ENCODE results near the gene GAS5. TPM values are rescaled to one million over a fixed set of nuclear protein-coding genes. Genes with fewer than 3 reads are reported as not detected.

The GAS5 gene
- total and polyA plus RNA-seq, 10 of the 15 experiments (the other 5 are each of a cell fraction or from before 2014, with no cell fraction given) = 289 to 1,137 (median 699) TPM

- TF ChIP-seq RAD21 (IDR thresholded peaks at IDR 0.05; ENCODE audit: insufficient read depth, low read depth, low read length) (no peak), STAT3 (IDR thresholded peaks at IDR 0.05; ENCODE audit: low read depth, low read length) (no peak), GATAD2B (conservative IDR thresholded peaks at IDR 0.05; ENCODE audit: low read depth) (peak; percentile 78; the same call in 1 of the 2 replicates), POLR2A (IDR thresholded peaks at IDR 0.05; ENCODE audit: low read depth, low read length) (no peak; the same call in 1 of the 2 replicates), PAX8 (IDR thresholded peaks at IDR 0.05) (no peak), CUX1 (IDR thresholded peaks at IDR 0.05; ENCODE audit: insufficient replicate concordance, low read depth, low read length) (no peak), RAD51 (IDR thresholded peaks at IDR 0.05) (no peak), ZNF207 (IDR thresholded peaks at IDR 0.05; ENCODE audit: borderline replicate concordance) (no peak), MYB (IDR thresholded peaks at IDR 0.05; ENCODE audit: borderline replicate concordance, low read depth, low read length) (no peak), EED (IDR thresholded peaks at IDR 0.05; ENCODE audit: low read depth) (peak; percentile 35; the same call in 1 of the 2 replicates), MEF2A (IDR thresholded peaks at IDR 0.05; ENCODE audit: insufficient read depth, low read depth, low read length) (no peak), ESRRA (IDR thresholded peaks at IDR 0.05; ENCODE audit: low read length) (0 out of 2 replicates have a peak, but pooled peaks have one; percentile 14), ZNF24 (IDR thresholded peaks at IDR 0.05) (no peak), CTCF (IDR thresholded peaks at IDR 0.05 in 2 of 3, conservative IDR thresholded peaks at IDR 0.05 in 1 of 3; ENCODE audit: control insufficient read depth in 2 of 3, extremely low read depth in 1 of 3, insufficient read depth in 1 of 3, low read depth in 3 of 3, low read length in 3 of 3) (peak; percentile 1 to 34 (median 3); a peak in 1 of 6 replicates), MLLT1 (IDR thresholded peaks at IDR 0.05) (no peak), SREBF1 (IDR thresholded peaks at IDR 0.05; ENCODE audit: low read length) (no peak), SMC3 (IDR thresholded peaks at IDR 0.05; ENCODE audit: borderline replicate concordance, low read length) (no peak), KLF5 (IDR thresholded peaks at IDR 0.05; ENCODE audit: partially characterized antibody) (no peak), SUZ12 (IDR thresholded peaks at IDR 0.05; ENCODE audit: unreplicated experiment) (no peak), GABPA (IDR thresholded peaks at IDR 0.05; ENCODE audit: low read depth) (peak; percentile 83)
Measured at GRCh38 chr1:173868266-173869020, 654 bp upstream of the GAS5 start, which contains the start of gene ZBTB37 (continued).

Measured in GM12878 (cell line).